Posterior vena cava (tissue), 2 donors: ENCODE data around the gene ENPP7. TPM values are rescaled to one million over a fixed set of nuclear protein-coding genes. Genes with fewer than 3 reads are reported as not detected.

Experiments
- DNase-seq: peaks from one replicate; pipeline ENCODE4 v3.0.0-alpha.2; 2020; ENCODE audit warnings: low spot score
- intact Hi-C, 2 donors: fragments of 100-400 bp; cut with DNase I; formaldehyde crosslinking; loops; one replicate each; pipeline versions ENCODE4 v1.14.1 to v1.14.2; 2022 to 2023
- total RNA-seq, 2 donors: library from RNA; stranded (reverse); fragmentation: NEBNext Ultra II Directional; extraction: Animal tissue kit (Norgen Biotek cat#: 25700); gene quantifications; one replicate each; pipeline ENCODE4 v1.2.1, GENCODE V29; 2021
- donor health status: DM: yes; HTN: yes; CAD: no.
- donor health status: DM: yes; HTN: yes; CAD: no.

ENPP7 gene
- total RNA-seq, 2 donors from 2014 or later, result not detected

GRCh38 chr17:79722787-79723186 is 8.0 kb upstream of the ENPP7 start:
- intact Hi-C loops, result no loop called here
- no peak for DNase-seq

GRCh38 chr17:79728169-79728907 is 2.4 kb upstream of the ENPP7 start:
- DNase-seq, result peak; percentile 89
- intact Hi-C loops, result no loop called here

GRCh38 chr17:79728908-79729471 is 1.8 kb upstream of the ENPP7 start:
- DNase-seq, result no peak
- intact Hi-C loops, result no loop called here

- intact Hi-C loops, result no loop called here
- DNase-seq, result no peak
These were observed 982 bp upstream of the ENPP7 start for GRCh38 chr17:79729761-79730160.

- intact Hi-C loops, result no loop called here
- no peak for DNase-seq
These were observed 340 bp upstream of the ENPP7 start for GRCh38 chr17:79730437-79730768.

GRCh38 chr17:79732254-79732653 is 1.5 kb downstream of the ENPP7 start:
- intact Hi-C loops, result no loop called here
- no peak for DNase-seq

- intact Hi-C loops, result no loop called here
- no peak for DNase-seq
These were observed 2.3 kb downstream of the ENPP7 start for GRCh38 chr17:79732804-79733691.

- no peak for DNase-seq
- intact Hi-C loops, result no loop called here
These were observed 2.9 kb downstream of the ENPP7 start for GRCh38 chr17:79733692-79734070.

- DNase-seq, result no peak
- intact Hi-C loops, result no loop called here
These were observed 4.4 kb downstream of the ENPP7 start for GRCh38 chr17:79735096-79735495.

- no peak for DNase-seq
- intact Hi-C loops, result no loop called here
These were observed 6.5 kb downstream of the ENPP7 start for GRCh38 chr17:79737046-79737921.

- intact Hi-C loops, result no loop called here
- no peak for DNase-seq
These were observed 7.3 kb downstream of the ENPP7 start for GRCh38 chr17:79737922-79738578.

- intact Hi-C loops, result no loop called here
- DNase-seq, result no peak
These were observed 7.9 kb downstream of the ENPP7 start for GRCh38 chr17:79738643-79739042.

- intact Hi-C loops, result loop anchor here (10.0 kb wide), 2 partner anchors 245 to 255 kb away; no protein-coding TSS in a partner anchor
- DNase-seq, result no peak
These were observed 8.7 kb downstream of the ENPP7 start for GRCh38 chr17:79739148-79740062.

- intact Hi-C loops, result loop anchor here (10.0 kb wide), 2 partner anchors 244 to 254 kb away; no protein-coding TSS in a partner anchor
These were observed 9.7 kb downstream of the ENPP7 start for GRCh38 chr17:79740413-79740812.

GRCh38 chr17:79741401-79741750 is 10.6 kb downstream of the ENPP7 start:
- DNase-seq, result no peak
- intact Hi-C loops, result loop anchor here (10.0 kb wide), 2 partner anchors 243 to 253 kb away; no protein-coding TSS in a partner anchor

More at GRCh38 chr17:79740413-79740812, 9.7 kb downstream of the ENPP7 start:
- DNase-seq, result no peak

GRCh38 chr17:79741751-79742588 is 11.2 kb downstream of the ENPP7 start:
- intact Hi-C loops, result loop anchor here (10.0 kb wide), 2 partner anchors 243 to 253 kb away; no protein-coding TSS in a partner anchor
- peak; percentile 92 for DNase-seq

GRCh38 chr17:79742589-79742918 is 11.8 kb downstream of the ENPP7 start:
- intact Hi-C loops, result loop anchor here (10.0 kb wide), 2 partner anchors 242 to 252 kb away; no protein-coding TSS in a partner anchor
- no peak for DNase-seq
